WTC11 (cell line): ENCODE measurements around the gene RNF31. TPM values are rescaled to one million over a fixed set of nuclear protein-coding genes. Genes with fewer than 3 reads are reported as not detected.

Experiments
- ATAC-seq: fragments of 200-7000 bp; cut with Tn5 transposase; 2 replicates; pipeline ENCODE4 v1.10.0; 2021; ENCODE audit warnings: mild to moderate bottlenecking, moderate library complexity
- CTCF ChIA-PET: fragments of 300-600 bp; sonication (Branson Sonifier 250); formaldehyde crosslinking; loops from one replicate; lab custom pipeline; 2021; ENCODE audit warnings: antibody characterized with exemption; lab: Charles Lee
- POLR2A ChIA-PET: fragments of 350-600 bp; sonication (Branson Sonifier 250); formaldehyde crosslinking; loops from one replicate; lab custom pipeline; 2021; ENCODE audit warnings: antibody characterized with exemption; lab: Charles Lee
- DNase-seq: peaks from one replicate; pipeline ENCODE4 v3.0.0; 2021; ENCODE audit warnings: low spot score
- H3K27ac Mint-ChIP-seq: 2 replicates; pipeline ENCODE4 v1.8.0; 2021; ENCODE audit warnings: mixed read lengths
- H3K27me3 Mint-ChIP-seq: 2 replicates; pipeline ENCODE4 v1.8.0; 2021; ENCODE audit warnings: low read depth, mild to moderate bottlenecking, moderate library complexity, mixed read lengths
- H3K36me3 Mint-ChIP-seq: 2 replicates; pipeline ENCODE4 v1.8.0; 2021; ENCODE audit warnings: mixed read lengths
- H3K4me1 Mint-ChIP-seq: 2 replicates; pipeline ENCODE4 v1.8.0; 2022; ENCODE audit warnings: mixed read lengths
- H3K4me3 Mint-ChIP-seq: 2 replicates; pipeline ENCODE4 v1.8.0; 2021; ENCODE audit warnings: mild to moderate bottlenecking, moderate library complexity, mixed read lengths
- H3K9me3 Mint-ChIP-seq: 2 replicates; pipeline ENCODE4 v1.8.0; 2021; ENCODE audit warnings: mixed read lengths
- ATF3 ChIP-seq: sonication (generic); formaldehyde crosslinking; conservative IDR thresholded peaks from 2 replicates; pipeline ENCODE4 v1.8.1; 2022; ENCODE audit warnings: mild to moderate bottlenecking, missing genetic modification reagents
- E2F1 ChIP-seq: sonication (generic); formaldehyde crosslinking; IDR thresholded peaks from 2 replicates; pipeline ENCODE4 v1.8.0; 2022; ENCODE audit warnings: mild to moderate bottlenecking, missing genetic modification reagents
- ELF4 ChIP-seq: sonication (generic); formaldehyde crosslinking; IDR thresholded peaks from 2 replicates; pipeline ENCODE4 v1.8.1; 2022; ENCODE audit warnings: low read depth, mild to moderate bottlenecking, moderate library complexity, missing genetic modification reagents
- ERG ChIP-seq: fragments of 250-450 bp; sonication (Bioruptor Pico); IDR thresholded peaks from 2 replicates; pipeline ENCODE4 v1.8.0; 2021; ENCODE audit warnings: mild to moderate bottlenecking
- FOXP1 ChIP-seq: sonication (generic); formaldehyde crosslinking; IDR thresholded peaks from 2 replicates; pipeline ENCODE4 v1.8.0; 2022; ENCODE audit warnings: missing genetic modification reagents, mild to moderate bottlenecking, moderate library complexity, borderline replicate concordance
- HMGA2 ChIP-seq: fragments of 250-450 bp; sonication (Bioruptor Pico); IDR thresholded peaks from 2 replicates; pipeline ENCODE4 v1.4.0; 2021; ENCODE audit warnings: mild to moderate bottlenecking, moderate library complexity
- KAT7 ChIP-seq: sonication (generic); formaldehyde crosslinking; IDR thresholded peaks from 2 replicates; pipeline ENCODE4 v1.8.1; 2023; ENCODE audit warnings: missing genetic modification reagents, mild to moderate bottlenecking, borderline replicate concordance
- MXD4 ChIP-seq: fragments of 250-450 bp; sonication (Bioruptor Pico); IDR thresholded peaks from 2 replicates; pipeline ENCODE4 v1.8.0; 2021; ENCODE audit warnings: mild to moderate bottlenecking, moderate library complexity, borderline replicate concordance
- NFE2L1 ChIP-seq: sonication (generic); formaldehyde crosslinking; IDR thresholded peaks from 2 replicates; pipeline ENCODE4 v1.8.1; 2023; ENCODE audit warnings: missing genetic modification reagents
- NR3C1 ChIP-seq: sonication (generic); formaldehyde crosslinking; conservative IDR thresholded peaks from 2 replicates; pipeline ENCODE4 v1.8.1; 2023; ENCODE audit warnings: low read depth, mild to moderate bottlenecking, missing genetic modification reagents
- RELA ChIP-seq: sonication (generic); formaldehyde crosslinking; IDR thresholded peaks from 2 replicates; pipeline ENCODE4 v1.8.1; 2022; ENCODE audit warnings: missing genetic modification reagents, mild to moderate bottlenecking, borderline replicate concordance
- RORB ChIP-seq: fragments of 250-450 bp; sonication (Bioruptor Pico); IDR thresholded peaks from 2 replicates; pipeline ENCODE4 v1.9.0; 2021; ENCODE audit warnings: mild to moderate bottlenecking
- ZNF138 ChIP-seq: sonication (generic); formaldehyde crosslinking; conservative IDR thresholded peaks from 2 replicates; pipeline ENCODE4 v1.8.1; 2022; ENCODE audit warnings: mild to moderate bottlenecking, moderate library complexity, missing genetic modification reagents
- ZNF263 ChIP-seq: sonication (generic); formaldehyde crosslinking; IDR thresholded peaks from 2 replicates; pipeline ENCODE4 v1.8.1; 2022; ENCODE audit warnings: low read depth, mild to moderate bottlenecking, moderate library complexity, missing genetic modification reagents
- total RNA-seq: library from RNA; stranded (reverse); gene quantifications from 3 replicates; pipeline ENCODE4 v1.2.3, GENCODE V29; 2021
- TF ChIP-seq, protein P1 (sequence below): sonication (generic); formaldehyde crosslinking; IDR thresholded peaks from 2 replicates; pipeline ENCODE4 v1.8.0; 2023; ENCODE audit warnings: missing genetic modification reagents, mild to moderate bottlenecking, borderline replicate concordance
- TF ChIP-seq, protein P2 (sequence below): sonication (generic); formaldehyde crosslinking; IDR thresholded peaks from 2 replicates; pipeline ENCODE4 v1.8.1; 2022; ENCODE audit warnings: missing genetic modification reagents, borderline replicate concordance
- TF ChIP-seq, protein P3 (sequence below): sonication (generic); formaldehyde crosslinking; IDR thresholded peaks from 2 replicates; pipeline ENCODE4 v1.8.1; 2022; ENCODE audit warnings: mild to moderate bottlenecking, missing genetic modification reagents, moderate library complexity, borderline replicate concordance

RNF31 gene
- total RNA-seq, 1 experiment from 2014 or later: 86.2 TPM

DNA sequence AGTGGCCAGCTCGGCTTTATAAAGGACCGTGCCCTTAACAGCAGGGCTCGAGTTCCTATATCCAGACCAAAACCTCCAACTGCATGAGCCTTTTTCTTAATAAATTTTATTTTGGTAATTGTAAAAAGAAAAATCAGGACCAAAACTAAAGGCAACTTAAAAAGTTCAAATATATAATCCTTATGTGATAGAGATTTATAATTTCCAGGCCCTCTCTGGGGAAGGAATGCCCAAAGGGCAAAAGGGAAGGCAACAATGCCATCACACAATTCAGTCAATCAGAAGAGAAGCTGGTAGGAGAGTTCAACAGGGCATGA lies 41.7 kb downstream of the RNF31 start (continued):
- TF ChIP-seq, protein P1, sequence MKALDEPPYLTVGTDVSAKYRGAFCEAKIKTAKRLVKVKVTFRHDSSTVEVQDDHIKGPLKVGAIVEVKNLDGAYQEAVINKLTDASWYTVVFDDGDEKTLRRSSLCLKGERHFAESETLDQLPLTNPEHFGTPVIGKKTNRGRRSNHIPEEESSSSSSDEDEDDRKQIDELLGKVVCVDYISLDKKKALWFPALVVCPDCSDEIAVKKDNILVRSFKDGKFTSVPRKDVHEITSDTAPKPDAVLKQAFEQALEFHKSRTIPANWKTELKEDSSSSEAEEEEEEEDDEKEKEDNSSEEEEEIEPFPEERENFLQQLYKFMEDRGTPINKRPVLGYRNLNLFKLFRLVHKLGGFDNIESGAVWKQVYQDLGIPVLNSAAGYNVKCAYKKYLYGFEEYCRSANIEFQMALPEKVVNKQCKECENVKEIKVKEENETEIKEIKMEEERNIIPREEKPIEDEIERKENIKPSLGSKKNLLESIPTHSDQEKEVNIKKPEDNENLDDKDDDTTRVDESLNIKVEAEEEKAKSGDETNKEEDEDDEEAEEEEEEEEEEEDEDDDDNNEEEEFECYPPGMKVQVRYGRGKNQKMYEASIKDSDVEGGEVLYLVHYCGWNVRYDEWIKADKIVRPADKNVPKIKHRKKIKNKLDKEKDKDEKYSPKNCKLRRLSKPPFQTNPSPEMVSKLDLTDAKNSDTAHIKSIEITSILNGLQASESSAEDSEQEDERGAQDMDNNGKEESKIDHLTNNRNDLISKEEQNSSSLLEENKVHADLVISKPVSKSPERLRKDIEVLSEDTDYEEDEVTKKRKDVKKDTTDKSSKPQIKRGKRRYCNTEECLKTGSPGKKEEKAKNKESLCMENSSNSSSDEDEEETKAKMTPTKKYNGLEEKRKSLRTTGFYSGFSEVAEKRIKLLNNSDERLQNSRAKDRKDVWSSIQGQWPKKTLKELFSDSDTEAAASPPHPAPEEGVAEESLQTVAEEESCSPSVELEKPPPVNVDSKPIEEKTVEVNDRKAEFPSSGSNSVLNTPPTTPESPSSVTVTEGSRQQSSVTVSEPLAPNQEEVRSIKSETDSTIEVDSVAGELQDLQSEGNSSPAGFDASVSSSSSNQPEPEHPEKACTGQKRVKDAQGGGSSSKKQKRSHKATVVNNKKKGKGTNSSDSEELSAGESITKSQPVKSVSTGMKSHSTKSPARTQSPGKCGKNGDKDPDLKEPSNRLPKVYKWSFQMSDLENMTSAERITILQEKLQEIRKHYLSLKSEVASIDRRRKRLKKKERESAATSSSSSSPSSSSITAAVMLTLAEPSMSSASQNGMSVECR (CRISPR knock-in tag): no peak
- no peak for TF ChIP-seq RORB (CRISPR knock-in tag)

- ChIA-PET POLR2A (interaction anchor here (0.9 to 1.7 kb wide), 6 partner anchors 19 to 75 kb away, joined by 4 to 11 read pairs (median 7); partner anchors contain the start of genes CHMP4A, DCAF11, IRF9 and MDP1), CTCF (interaction anchor here (0.9 to 3.3 kb wide), 7 partner anchors 24 to 75 kb away, joined by 3 to 24 read pairs (median 6); partner anchors contain the start of genes CHMP4A, DCAF11, IRF9 and NRL)
- DNase-seq (no peak), ATAC-seq (no peak)
- no peaks in the 10 kb centered on the region for H3K9me3 Mint-ChIP-seq
- TF ChIP-seq RORB (CRISPR knock-in tag): no peak
- no peak for TF ChIP-seq MXD4
- TF ChIP-seq, protein P2, sequence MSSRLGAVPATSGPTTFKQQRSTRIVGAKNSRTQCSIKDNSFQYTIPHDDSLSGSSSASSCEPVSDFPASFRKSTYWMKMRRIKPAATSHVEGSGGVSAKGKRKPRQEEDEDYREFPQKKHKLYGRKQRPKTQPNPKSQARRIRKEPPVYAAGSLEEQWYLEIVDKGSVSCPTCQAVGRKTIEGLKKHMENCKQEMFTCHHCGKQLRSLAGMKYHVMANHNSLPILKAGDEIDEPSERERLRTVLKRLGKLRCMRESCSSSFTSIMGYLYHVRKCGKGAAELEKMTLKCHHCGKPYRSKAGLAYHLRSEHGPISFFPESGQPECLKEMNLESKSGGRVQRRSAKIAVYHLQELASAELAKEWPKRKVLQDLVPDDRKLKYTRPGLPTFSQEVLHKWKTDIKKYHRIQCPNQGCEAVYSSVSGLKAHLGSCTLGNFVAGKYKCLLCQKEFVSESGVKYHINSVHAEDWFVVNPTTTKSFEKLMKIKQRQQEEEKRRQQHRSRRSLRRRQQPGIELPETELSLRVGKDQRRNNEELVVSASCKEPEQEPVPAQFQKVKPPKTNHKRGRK (CRISPR knock-in tag): no peak
- TF ChIP-seq ELF4 (CRISPR knock-in tag): no peak
- no peak for TF ChIP-seq FOXP1 (CRISPR knock-in tag)
- no peak for TF ChIP-seq NFE2L1 (CRISPR knock-in tag)
- TF ChIP-seq HMGA2: no peak
- H3K27me3 Mint-ChIP-seq: no peaks in the 10 kb centered on the region
- H3K4me3 Mint-ChIP-seq: peak overlapping the region; percentile 89
- peaks cover 18% of the 10 kb centered on the region for H3K4me1 Mint-ChIP-seq
- H3K27ac Mint-ChIP-seq: no peak overlapping the region; the same call in 1 of the 2 replicates
- H3K36me3 Mint-ChIP-seq: peaks cover 31% of the 10 kb centered on the region
Observed at GRCh38 chr14:24189460-24189859, 42.2 kb downstream of the RNF31 start.

DNA sequence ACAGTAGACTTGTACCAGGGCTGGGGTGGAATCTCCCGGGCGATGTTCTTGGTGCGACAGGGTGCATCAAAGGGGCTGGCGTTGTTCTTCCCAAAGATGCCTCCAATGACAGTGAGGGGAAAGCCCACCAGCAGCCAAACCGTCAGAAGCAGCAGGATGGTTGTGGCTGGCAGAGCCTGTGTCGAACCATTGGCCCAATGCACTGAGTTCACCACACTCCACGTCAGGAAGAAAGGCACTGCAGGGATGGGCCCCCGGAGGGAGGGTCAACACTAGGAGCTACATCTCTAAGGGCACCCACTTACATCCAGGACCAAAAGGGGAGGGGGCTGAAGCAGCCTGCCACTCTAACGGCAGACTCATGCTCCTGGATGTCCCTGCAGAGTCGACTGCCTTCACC lies 43.1 kb downstream of the RNF31 start:
- ChIA-PET CTCF (no interaction called here), POLR2A (no interaction called here)
- DNase-seq (no peak), ATAC-seq (no peak)
- Mint-ChIP-seq H3K36me3 (peaks cover 28% of the 10 kb centered on the region), H3K27ac (no peak overlapping the region), H3K27me3 (no peaks in the 10 kb centered on the region), H3K9me3 (no peaks in the 10 kb centered on the region), H3K4me1 (peaks cover 23% of the 10 kb centered on the region), H3K4me3 (no peak overlapping the region)
- TF ChIP-seq E2F1 (CRISPR knock-in tag) (no peak), ATF3 (CRISPR knock-in tag) (no peak), KAT7 (CRISPR knock-in tag) (no peak), RELA (CRISPR knock-in tag) (no peak), ZNF263 (no peak), ERG (CRISPR knock-in tag) (no peak), ZNF138 (no peak), NR3C1 (no peak)
- TF ChIP-seq, protein P3, sequence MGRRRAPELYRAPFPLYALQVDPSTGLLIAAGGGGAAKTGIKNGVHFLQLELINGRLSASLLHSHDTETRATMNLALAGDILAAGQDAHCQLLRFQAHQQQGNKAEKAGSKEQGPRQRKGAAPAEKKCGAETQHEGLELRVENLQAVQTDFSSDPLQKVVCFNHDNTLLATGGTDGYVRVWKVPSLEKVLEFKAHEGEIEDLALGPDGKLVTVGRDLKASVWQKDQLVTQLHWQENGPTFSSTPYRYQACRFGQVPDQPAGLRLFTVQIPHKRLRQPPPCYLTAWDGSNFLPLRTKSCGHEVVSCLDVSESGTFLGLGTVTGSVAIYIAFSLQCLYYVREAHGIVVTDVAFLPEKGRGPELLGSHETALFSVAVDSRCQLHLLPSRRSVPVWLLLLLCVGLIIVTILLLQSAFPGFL (CRISPR knock-in tag): no peak
